ENCODE results near the gene TLE1. TPM values are rescaled to one million over a fixed set of nuclear protein-coding genes. Genes with fewer than 3 reads are reported as not detected.

TLE1 gene
- total RNA-seq, 1 donor from 2014 or later: 16.3 TPM

GRCh38 chr9:81549500-81550206 is 139.7 kb downstream of the TLE1 start:
- Mint-ChIP-seq H3K27ac (no peak overlapping the region), H3K27me3 (peaks cover 5% of the 10 kb centered on the region), H3K4me1 (no peaks in the 10 kb centered on the region), H3K9me3 (no peaks in the 10 kb centered on the region), H3K36me3 (ENCODE audit: low read depth) (no peaks in the 10 kb centered on the region), H3K4me3 (no peak overlapping the region)
- DNase-seq (no peak), ATAC-seq (ENCODE audit: low read depth) (no peak)
- ChIA-PET POLR2A (no interaction called here), CTCF (no interaction called here)
- intact Hi-C loops (cut with micrococcal nuclease): no loop called here
- TF ChIP-seq, protein P1, sequence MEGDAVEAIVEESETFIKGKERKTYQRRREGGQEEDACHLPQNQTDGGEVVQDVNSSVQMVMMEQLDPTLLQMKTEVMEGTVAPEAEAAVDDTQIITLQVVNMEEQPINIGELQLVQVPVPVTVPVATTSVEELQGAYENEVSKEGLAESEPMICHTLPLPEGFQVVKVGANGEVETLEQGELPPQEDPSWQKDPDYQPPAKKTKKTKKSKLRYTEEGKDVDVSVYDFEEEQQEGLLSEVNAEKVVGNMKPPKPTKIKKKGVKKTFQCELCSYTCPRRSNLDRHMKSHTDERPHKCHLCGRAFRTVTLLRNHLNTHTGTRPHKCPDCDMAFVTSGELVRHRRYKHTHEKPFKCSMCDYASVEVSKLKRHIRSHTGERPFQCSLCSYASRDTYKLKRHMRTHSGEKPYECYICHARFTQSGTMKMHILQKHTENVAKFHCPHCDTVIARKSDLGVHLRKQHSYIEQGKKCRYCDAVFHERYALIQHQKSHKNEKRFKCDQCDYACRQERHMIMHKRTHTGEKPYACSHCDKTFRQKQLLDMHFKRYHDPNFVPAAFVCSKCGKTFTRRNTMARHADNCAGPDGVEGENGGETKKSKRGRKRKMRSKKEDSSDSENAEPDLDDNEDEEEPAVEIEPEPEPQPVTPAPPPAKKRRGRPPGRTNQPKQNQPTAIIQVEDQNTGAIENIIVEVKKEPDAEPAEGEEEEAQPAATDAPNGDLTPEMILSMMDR (IDR thresholded peaks at IDR 0.05): no peak

DNA sequence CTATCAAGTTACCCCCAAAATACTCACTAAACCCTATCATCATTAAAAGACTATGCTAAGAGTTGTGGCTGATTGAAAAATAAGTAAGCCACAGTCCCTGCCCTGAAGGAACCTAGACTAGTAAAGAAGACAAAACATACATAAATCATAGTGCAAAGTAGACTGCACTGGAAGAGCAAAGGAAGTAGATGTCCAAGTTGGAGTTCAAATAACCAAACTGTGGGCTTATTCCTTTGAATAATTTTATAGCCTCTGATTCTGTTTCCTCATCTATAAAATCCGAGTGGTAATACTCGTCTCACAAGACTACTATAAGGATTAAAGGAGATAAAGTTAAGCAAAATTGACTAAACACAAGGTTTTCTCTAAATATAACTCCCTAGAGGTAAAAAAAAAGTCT is 140.4 kb downstream of the TLE1 start:
- intact Hi-C loops (cut with micrococcal nuclease): no loop called here
- H3K36me3 Mint-ChIP-seq (ENCODE audit: low read depth): no peaks in the 10 kb centered on the region
- no peaks in the 10 kb centered on the region for H3K4me1 Mint-ChIP-seq
- ATAC-seq (ENCODE audit: low read depth) (no peak), DNase-seq (no peak)
- H3K4me3 Mint-ChIP-seq: no peak overlapping the region
- ChIA-PET POLR2A (no interaction called here), CTCF (no interaction called here)
- no peak overlapping the region for H3K27ac Mint-ChIP-seq
- TF ChIP-seq, protein P1 (IDR thresholded peaks at IDR 0.05): no peak
- H3K9me3 Mint-ChIP-seq: no peaks in the 10 kb centered on the region
- H3K27me3 Mint-ChIP-seq: peaks cover 5% of the 10 kb centered on the region

GRCh38 chr9:81546489-81546888 is 142.9 kb downstream of the TLE1 start:
- DNase-seq: no peak
- TF ChIP-seq, protein P1 (IDR thresholded peaks at IDR 0.05): no peak
- Mint-ChIP-seq H3K27ac (no peak overlapping the region), H3K36me3 (ENCODE audit: low read depth) (no peaks in the 10 kb centered on the region), H3K4me1 (no peaks in the 10 kb centered on the region), H3K27me3 (peaks cover 5% of the 10 kb centered on the region), H3K9me3 (no peaks in the 10 kb centered on the region), H3K4me3 (no peak overlapping the region)
- POLR2A ChIA-PET: no interaction called here
- ATAC-seq (ENCODE audit: low read depth): no peak
- intact Hi-C loops (cut with micrococcal nuclease): no loop called here
- CTCF ChIA-PET: no interaction called here

GRCh38 chr9:81543695-81544094 is 145.7 kb downstream of the TLE1 start:
- TF ChIP-seq, protein P1 (IDR thresholded peaks at IDR 0.05): no peak
- Mint-ChIP-seq H3K4me3 (no peak overlapping the region), H3K9me3 (no peaks in the 10 kb centered on the region), H3K4me1 (no peaks in the 10 kb centered on the region), H3K36me3 (ENCODE audit: low read depth) (no peaks in the 10 kb centered on the region), H3K27me3 (peaks cover 3% of the 10 kb centered on the region), H3K27ac (no peak overlapping the region)
- ChIA-PET CTCF (no interaction called here), POLR2A (no interaction called here)
- intact Hi-C loops (cut with micrococcal nuclease): no loop called here
- no peak for DNase-seq
- no peak for ATAC-seq (ENCODE audit: low read depth)

- TF ChIP-seq, protein P1 (IDR thresholded peaks at IDR 0.05): no peak
- POLR2A ChIA-PET: no interaction called here
- Mint-ChIP-seq H3K27me3 (peaks cover 3% of the 10 kb centered on the region), H3K36me3 (ENCODE audit: low read depth) (no peaks in the 10 kb centered on the region), H3K9me3 (no peaks in the 10 kb centered on the region), H3K4me3 (no peak overlapping the region), H3K27ac (no peak overlapping the region), H3K4me1 (no peaks in the 10 kb centered on the region)
- ATAC-seq (ENCODE audit: low read depth) (no peak), DNase-seq (no peak)
- intact Hi-C loops (cut with micrococcal nuclease): no loop called here
- CTCF ChIA-PET: no interaction called here
Observed at GRCh38 chr9:81542118-81542889, 147.0 kb downstream of the TLE1 start.

All from activated B cell treated with CpG ODN at 0.5 μM for 24 hours (primary cell).